GM21529 (cell line): Measurements from ENCODE around the gene TUBA3E.
"Not testable (repeated sequence)": the region's sequence is repeated elsewhere in the genome, so short reads cannot be mapped to it uniquely, and the experiment has no call there.

Experiments used
- ATAC-seq: cut with Tn5 transposase; IDR thresholded peaks from one replicate; pipeline ENCODE4 v1.9.1; 2021; ENCODE audit not compliant: unreplicated experiment

TUBA3E gene

GRCh38 chr2:130150181-130151144 lies 47.8 kb downstream of the TUBA3E start:
- ATAC-seq = no peak

DNA sequence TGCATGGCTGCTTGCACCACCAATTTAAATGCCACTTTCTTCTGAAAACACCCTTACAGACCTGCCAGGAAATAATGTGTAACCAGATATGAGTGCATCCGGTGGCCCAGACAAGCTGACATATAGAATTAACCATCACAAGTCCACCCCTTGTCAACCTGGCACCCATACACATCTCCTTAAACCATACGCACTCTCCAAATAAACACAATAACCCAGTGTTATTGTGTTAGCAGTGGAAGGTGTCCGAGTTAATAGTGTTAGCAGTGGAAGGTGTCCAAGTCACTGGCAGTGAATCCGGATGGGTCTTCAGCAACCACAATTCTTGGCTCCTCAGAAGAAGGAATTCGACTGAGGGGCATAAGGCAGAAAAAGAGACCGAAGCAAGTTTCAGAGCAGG lies 49.7 kb downstream of the TUBA3E start:
- ATAC-seq = not testable (repeated sequence)

DNA sequence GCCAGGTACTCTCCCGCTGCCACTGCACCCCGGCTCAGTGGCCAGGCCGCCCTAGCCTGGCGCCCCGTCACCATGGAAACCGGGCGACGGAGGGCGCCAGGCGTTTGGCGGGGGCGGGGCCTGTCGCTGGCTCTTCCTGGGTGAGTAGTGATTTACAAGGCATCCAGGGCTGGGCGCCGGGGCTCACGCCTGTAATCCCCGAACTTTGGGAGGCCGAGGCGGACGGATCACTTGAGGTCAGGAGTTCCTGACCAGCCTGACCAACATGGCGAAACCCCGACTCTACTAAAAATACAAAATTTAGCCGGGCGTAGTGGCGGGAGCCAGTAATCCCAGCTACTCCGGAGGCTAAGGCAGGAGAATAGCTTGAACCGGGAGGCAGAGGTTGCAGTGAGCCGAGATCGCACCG lies 53.2 kb downstream of the TUBA3E start, which contains the start of gene CCDC74B:
TSS of gene CCDC74B (minus strand) at position 107 of the 409 bp plus-strand sequence. CDS start 116 bp downstream, outside the sequence.
- ATAC-seq = peak; percentile 91

GRCh38 chr2:130143266-130144039 lies 54.8 kb downstream of the TUBA3E start:
- not testable (repeated sequence) for ATAC-seq

GRCh38 chr2:130142396-130143265 lies 55.6 kb downstream of the TUBA3E start:
- not testable (repeated sequence) for ATAC-seq
